Diencephalon (tissue), 1 donor: ENCODE data around the gene TUBGCP2. TPM values are rescaled to one million over a fixed set of nuclear protein-coding genes. Genes with fewer than 3 reads are reported as not detected.

Source experiments
- small RNA-seq: library from RNA; depleted of rRNA; stranded (forward); fragments of <200 nt; gene quantifications from one replicate; pipeline ENCODE3, GENCODE V24; 2014
- total RNA-seq: library from RNA; depleted of rRNA; stranded (reverse); fragments of >200 nt; gene quantifications from one replicate; pipeline ENCODE4 v1.2.3, GENCODE V29; 2014

The TUBGCP2 gene
- 45.2 TPM for total RNA-seq

GRCh38 chr10:133308421-133309099 is at the start of gene TUBGCP2, which contains the start of gene ZNF511:
Gene TUBGCP2 (minus strand): TSS chr10:133308872. CDS start chr10:133302941, 5,931 bp downstream.
Gene ZNF511 (plus strand): TSS chr10:133308914. CDS start chr10:133308944, 30 bp downstream.

DNA sequence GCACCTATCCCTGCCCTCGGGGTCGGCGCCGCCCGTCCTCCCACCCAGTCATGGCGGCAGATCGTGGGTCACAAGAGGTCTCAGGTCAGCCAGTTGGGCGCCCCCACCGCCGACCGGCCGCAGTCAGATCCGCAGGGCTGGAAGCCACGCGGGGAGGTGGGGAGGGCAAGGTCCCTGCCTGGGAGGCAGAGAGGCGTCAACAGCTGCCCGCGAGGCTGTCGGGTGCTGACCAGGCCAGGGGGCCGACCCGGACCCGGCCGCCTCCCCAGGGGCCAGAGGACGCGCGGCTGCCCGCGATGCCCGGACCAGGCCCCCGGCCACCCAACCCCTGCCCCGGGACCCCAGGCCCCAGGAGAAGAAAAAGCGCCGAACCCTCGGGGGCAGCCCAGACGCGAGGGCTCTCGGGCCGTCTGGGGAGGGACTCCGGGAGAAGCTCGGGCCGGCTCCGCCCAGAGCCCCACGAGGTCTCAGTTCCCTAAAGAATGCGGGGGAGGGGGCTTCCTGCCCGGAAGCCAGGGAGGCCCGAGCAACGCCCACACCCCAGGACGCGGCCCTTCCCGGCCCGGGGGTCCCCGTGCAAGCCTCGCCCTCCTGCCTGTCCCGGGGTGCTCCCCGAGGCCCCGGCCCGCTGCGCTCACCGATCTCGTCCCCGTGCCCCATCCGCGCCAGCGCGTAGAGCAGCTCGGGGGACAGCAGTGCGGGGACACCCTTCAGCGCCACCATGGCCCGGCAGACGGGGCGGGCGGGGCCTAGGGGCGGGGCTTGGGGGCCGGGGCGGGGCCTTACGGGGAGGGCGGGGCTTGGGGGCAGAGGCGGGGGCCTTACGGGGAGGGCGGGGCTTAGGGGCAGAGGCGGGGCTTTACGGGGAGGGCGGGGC is 48.9 kb upstream of the TUBGCP2 start, which contains the start of gene FUOM:
Gene FUOM (minus strand): TSS at position 735 of the 877 bp plus-strand sequence. CDS start 12 bp downstream, at position 723.

DNA sequence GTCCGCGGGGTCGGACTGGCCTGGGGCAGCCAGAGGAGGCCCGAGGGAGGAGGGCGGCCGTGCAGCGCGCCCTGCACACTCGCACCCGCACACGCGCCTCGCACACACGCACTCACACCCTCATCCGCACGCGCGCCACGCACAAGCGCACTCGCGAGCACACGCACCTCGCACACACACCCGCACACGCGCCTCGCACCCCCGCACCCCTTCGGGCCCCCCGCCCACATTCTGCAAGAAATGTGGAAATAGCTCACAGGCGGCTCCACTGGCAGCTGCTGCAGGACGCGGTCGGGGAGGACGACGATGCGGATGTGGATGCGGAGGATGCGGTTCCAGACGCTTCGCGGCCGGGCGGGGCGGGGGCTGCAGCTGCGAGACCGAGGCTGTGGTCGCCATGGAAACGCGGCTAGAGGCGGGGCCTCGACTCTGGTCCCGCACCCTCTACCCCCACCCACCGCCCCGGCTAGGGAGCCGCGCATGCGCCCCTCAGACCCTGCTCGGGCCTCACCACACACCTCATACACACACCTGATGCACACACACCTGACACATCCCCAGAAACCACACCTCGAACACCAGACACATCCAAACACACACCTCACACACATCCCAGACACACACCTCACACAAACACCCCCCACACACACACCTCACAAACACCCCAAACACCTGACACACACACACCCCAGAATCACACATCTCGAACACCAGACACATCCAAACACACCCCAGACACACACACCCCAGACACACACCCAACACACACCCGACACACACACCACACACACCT is 28.1 kb upstream of the TUBGCP2 start, which contains the start of gene CALY:
Gene CALY (minus strand): TSS at position 320 of the 793 bp plus-strand sequence. CDS start 7,907 bp downstream, outside the sequence.

DNA sequence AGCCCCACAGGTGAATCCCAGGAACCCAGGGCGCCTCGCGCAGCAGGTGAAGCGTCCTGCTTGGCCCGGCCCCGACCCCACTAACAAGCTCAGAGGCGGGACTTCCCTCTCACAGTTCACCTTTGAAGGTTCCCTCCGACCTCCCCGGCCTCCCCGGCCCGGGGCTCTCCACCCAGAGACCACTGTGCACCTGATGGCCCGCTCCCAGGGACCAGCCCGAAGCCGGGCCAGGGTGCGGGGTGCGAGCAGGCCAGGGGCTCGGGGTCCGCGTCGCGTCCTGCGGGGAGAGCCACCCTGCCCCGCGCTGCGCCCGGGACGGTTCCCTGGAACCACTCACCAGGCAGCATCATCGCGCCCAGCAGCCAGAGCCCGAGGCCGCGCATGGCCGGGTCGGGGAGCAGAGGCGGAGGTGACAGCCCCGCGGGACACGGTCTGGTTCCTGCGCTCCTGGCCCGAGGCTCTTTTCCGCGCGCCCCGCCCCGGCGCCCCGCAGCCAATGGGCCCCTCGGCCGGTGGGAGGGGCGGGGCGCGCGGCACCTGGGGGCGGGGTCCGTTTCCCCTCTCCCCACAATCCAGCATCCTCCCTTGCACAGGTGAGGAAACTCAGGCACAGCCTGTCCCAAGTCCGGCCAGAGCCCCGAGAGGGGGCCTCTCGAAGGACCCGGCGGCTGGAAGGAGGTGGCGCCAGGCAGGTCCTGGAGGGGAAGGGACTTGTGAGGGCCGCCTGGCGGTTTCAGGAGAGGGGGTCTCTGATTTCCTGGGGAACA is 32.1 kb downstream of the TUBGCP2 start, which contains the start of gene ADAM8:
Gene ADAM8 (minus strand): TSS at position 434 of the 767 bp plus-strand sequence. CDS start 51 bp downstream, at position 383.

DNA sequence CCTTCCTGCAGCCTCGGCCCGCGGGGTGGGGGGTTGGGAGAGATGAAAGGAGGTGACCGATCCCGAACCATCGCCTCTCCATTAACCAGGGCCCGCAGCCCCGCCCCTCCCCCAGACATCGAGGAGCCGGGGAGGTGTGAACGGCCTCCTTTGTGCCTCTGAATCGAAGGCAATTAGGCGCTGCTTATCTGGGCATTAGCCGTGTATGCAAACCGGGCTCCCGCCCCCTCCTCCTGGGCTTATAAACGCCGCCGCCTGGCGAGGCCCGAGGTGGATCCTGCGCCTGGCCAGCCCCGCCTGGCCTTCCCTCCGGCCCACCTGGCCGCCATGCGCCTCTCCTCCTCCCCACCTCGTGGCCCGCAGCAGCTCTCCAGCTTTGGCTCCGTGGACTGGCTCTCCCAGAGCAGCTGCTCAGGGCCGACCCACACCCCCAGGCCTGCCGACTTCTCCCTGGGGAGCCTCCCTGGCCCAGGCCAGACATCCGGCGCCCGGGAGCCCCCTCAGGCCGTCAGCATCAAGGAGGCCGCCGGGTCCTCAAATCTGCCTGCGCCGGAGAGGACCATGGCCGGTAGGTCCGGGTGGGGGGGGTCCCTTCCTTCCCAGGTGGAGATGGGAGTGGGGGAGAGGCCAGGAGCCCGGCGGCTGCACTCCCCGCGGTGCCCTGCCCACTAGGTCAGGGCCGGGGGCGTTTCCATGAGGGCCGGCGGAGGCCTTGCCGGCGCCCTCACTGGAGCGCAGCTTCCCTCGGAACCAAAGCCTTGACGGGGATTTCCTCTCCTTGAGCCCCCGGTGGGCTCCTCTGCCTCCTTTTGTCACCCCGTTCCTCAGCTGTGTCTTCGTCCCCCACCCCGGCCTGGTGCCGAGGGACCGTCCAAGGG is 70.8 kb downstream of the TUBGCP2 start, which contains the start of gene VENTX:
Gene VENTX (plus strand): TSS at position 268 of the 878 bp plus-strand sequence. CDS start 60 bp downstream, at position 328.

DNA sequence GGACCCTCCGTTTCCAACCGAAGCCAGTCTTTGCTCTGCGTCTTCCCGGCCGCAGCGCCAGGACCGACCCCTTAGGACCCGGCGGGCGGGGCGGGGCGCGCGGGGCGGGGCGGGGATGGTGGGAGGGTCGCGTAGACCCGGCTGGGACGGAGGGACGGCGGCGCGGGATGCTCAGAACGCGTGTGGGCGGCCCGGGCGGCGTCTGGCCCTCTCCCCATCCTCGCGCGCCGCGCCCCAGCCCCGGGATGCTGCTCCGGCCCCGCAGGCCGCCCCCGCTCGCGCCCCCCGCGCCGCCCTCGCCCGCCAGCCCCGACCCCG is 78.7 kb downstream of the TUBGCP2 start, which contains the start of gene UTF1:
Gene UTF1 (plus strand): TSS at position 174 of the 318 bp plus-strand sequence. CDS start 72 bp downstream, at position 246.

Small RNA genes lying within 50 kb of the gene (small RNA-seq; reads per million reads assigned to genes)
- gene BANF1P2, result not detected

Other genes with a start within 250 kb of the TUBGCP2 start
- gene ADGRA1, start 220.9 kb downstream of the TUBGCP2 start, total RNA-seq, result 12.0 TPM
- gene KNDC1, start 148.7 kb downstream of the TUBGCP2 start, total RNA-seq, result 18.5 TPM
- not detected for gene UTF1, start 78.7 kb downstream of the TUBGCP2 start, total RNA-seq
- 0.23 TPM for gene VENTX, start 71.0 kb downstream of the TUBGCP2 start, total RNA-seq
- 1.4 TPM for gene ADAM8, start 32.0 kb downstream of the TUBGCP2 start, total RNA-seq
- 8.1 TPM for gene ZNF511, start within 50 bp of the TUBGCP2 start, total RNA-seq
- 36.4 TPM for gene CALY, start 28.0 kb upstream of the TUBGCP2 start, total RNA-seq
- not detected for gene PRAP1, start 38.5 kb upstream of the TUBGCP2 start, total RNA-seq
- 6.5 TPM for gene FUOM, start 49.1 kb upstream of the TUBGCP2 start, total RNA-seq
- gene ECHS1, start 64.5 kb upstream of the TUBGCP2 start, total RNA-seq, result 48.4 TPM
- gene PAOX, start 70.4 kb upstream of the TUBGCP2 start, total RNA-seq, result 5.1 TPM
- gene MTG1, start 85.3 kb upstream of the TUBGCP2 start, total RNA-seq, result 24.0 TPM
- 13.4 TPM for gene SPRN, start 115.8 kb upstream of the TUBGCP2 start, total RNA-seq
- 1.2 TPM for gene SCART1, start 145.1 kb upstream of the TUBGCP2 start, total RNA-seq
- 18.0 TPM for gene CYP2E1, start 218.5 kb upstream of the TUBGCP2 start, total RNA-seq